ENCODE results near the gene DLGAP1. TPM values are rescaled to one million over a fixed set of nuclear protein-coding genes. Genes with fewer than 3 reads are reported as not detected.
A peak's percentile ranks its signal among the peaks of the same experiment; 100 is the strongest.

DLGAP1 gene
- total and polyA plus RNA-seq, 2 donors (not counting 1 experiment from before 2014, with no cell fraction given), result 0.07 to 0.61 TPM

DNA sequence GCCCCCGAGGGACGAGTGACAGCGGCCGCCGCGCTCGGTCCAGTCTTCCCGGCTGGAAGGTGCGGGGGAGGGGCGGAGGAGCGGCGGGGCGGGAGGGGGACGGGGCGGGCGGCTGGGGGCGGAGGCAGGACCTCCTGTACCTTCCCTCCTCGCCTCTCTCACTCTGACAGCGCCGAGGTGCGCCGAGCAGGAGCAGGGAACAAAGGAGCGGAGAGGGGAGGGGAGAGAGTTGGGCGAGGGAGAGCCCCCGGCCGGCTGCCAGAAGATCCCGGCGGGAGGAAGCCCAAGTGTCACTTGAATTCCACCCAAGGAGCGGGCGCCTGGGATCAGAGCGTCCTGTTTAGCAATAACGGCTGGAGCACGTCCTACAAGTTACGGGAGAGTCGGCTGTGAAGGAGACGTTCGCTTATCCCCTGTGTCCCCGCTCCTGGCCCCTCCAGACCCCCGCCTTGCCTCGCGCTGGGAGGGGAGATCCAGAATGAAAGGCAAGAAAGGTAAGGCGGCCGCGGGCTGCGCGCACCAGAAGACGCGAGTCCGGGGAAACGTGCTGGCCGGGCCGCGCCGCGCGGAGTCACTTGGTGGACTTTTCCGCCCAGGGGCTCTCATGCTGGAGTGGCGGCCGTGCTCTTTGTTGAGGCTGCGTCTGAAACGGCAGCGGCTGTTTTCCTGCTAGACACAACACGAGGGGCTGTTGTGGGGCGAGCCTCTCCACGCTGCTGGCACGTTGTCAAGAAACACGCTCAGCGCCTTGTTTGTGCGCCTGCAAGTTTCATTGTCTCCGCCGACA, 1004.9 kb downstream of the DLGAP1 start, which contains the start of gene TGIF1:
Gene TGIF1, plus strand, starts transcription at position 161 of the 787 bp plus-strand sequence. Its CDS starts 318 bp downstream, at position 479.
- peak within 1 kb of the TSS; percentile 85 to 98 (median 92) for H3K4me3 ChIP-seq (ENCODE audit: control extremely low read depth in 1 of 5, extremely low read depth in 1 of 5, insufficient read depth in 1 of 5, low read depth in 2 of 5, low read length in 4 of 5)
- H3K27me3 Mint-ChIP-seq, result no peaks in the 10 kb centered on the region
- peaks cover 17% of the 10 kb centered on the region for H3K79me2 ChIP-seq (ENCODE audit: control insufficient read depth, insufficient read depth, low read length)
- H3K27me3 ChIP-seq (replicated peaks in 1 of 4; ENCODE audit: control extremely low read depth in 1 of 4, control insufficient read depth in 3 of 4, insufficient read depth in 4 of 4, low read length in 3 of 4), result no peaks in the 10 kb centered on the region
- peak within 1 kb of the TSS; percentile 99 to 100 for H3K27ac ChIP-seq (ENCODE audit: low read length in 2 of 2)
- H3K4me2 ChIP-seq (replicated peaks; ENCODE audit: low read depth, low read length, poor library complexity, severe bottlenecking), result peak within 1 kb of the TSS; percentile 98
- peak within 1 kb of the TSS; percentile 79 for H2AFZ ChIP-seq (ENCODE audit: insufficient read depth, low read depth, low read length, poor library complexity, severe bottlenecking)
- under 1% methylated on average over 49 of the region's 71 CpGs for WGBS (ENCODE audit: insufficient coverage)
- no peaks in the 10 kb centered on the region for H4K20me1 ChIP-seq (ENCODE audit: control insufficient read depth, insufficient read depth, low read length, poor library complexity, severe bottlenecking)
- TF ChIP-seq, protein P1, sequence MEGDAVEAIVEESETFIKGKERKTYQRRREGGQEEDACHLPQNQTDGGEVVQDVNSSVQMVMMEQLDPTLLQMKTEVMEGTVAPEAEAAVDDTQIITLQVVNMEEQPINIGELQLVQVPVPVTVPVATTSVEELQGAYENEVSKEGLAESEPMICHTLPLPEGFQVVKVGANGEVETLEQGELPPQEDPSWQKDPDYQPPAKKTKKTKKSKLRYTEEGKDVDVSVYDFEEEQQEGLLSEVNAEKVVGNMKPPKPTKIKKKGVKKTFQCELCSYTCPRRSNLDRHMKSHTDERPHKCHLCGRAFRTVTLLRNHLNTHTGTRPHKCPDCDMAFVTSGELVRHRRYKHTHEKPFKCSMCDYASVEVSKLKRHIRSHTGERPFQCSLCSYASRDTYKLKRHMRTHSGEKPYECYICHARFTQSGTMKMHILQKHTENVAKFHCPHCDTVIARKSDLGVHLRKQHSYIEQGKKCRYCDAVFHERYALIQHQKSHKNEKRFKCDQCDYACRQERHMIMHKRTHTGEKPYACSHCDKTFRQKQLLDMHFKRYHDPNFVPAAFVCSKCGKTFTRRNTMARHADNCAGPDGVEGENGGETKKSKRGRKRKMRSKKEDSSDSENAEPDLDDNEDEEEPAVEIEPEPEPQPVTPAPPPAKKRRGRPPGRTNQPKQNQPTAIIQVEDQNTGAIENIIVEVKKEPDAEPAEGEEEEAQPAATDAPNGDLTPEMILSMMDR (IDR thresholded peaks at IDR 0.05), result no peak
- TF ChIP-seq EZH2 (IDR thresholded peaks at IDR 0.05; ENCODE audit: borderline replicate concordance, insufficient read depth, low read depth, low read length, poor library complexity, severe bottlenecking), result no peak
- intact Hi-C loops (cut with micrococcal nuclease), result loop anchor here (5.0 kb wide), 4 partner anchors 42 to 433 kb away; partner anchors contain the start of gene MYL12B
- H3K4me1 Mint-ChIP-seq, result peaks cover 35% of the 10 kb centered on the region
- H3K4me1 ChIP-seq (ENCODE audit: control insufficient read depth in 2 of 2, insufficient read depth in 2 of 2, low read length in 2 of 2), result peaks cover 17 to 51% of the 10 kb centered on the region in 2 donors
- ChIA-PET POLR2A (interaction anchor here (0.7 to 4.2 kb wide), 8 partner anchors 44 to 242 kb away, joined by 3 to 73 read pairs (median 6); no protein-coding TSS in a partner anchor), CTCF (interaction anchor here (0.7 to 5.4 kb wide), 10 partner anchors 8 to 188 kb away, joined by 3 to 92 read pairs (median 6); partner anchors contain the start of gene MYL12B)
- ATAC-seq (ENCODE audit: low read depth) (peak; percentile 7), DNase-seq (peak; percentile 84)
- H3K4me3 Mint-ChIP-seq, result peak within 1 kb of the TSS; percentile 99
- H3K27ac Mint-ChIP-seq, result peak within 1 kb of the TSS; percentile 96
- H3K9me3 ChIP-seq (ENCODE audit: control extremely low read depth in 1 of 3, control insufficient read depth in 2 of 3, insufficient read depth in 1 of 3, low read length in 2 of 3), result peaks cover 0 to 5% (median 0%) of the 10 kb centered on the region in 3 donors
- H3K36me3 ChIP-seq (replicated peaks in 1 of 2; ENCODE audit: control extremely low read depth in 1 of 2, control insufficient read depth in 1 of 2, extremely low read depth in 1 of 2, insufficient read depth in 2 of 2, low read length in 1 of 2), result no peaks in the 10 kb centered on the region
- no peaks in the 10 kb centered on the region for H3K9me3 Mint-ChIP-seq (ENCODE audit: insufficient read depth)
- H3K9ac ChIP-seq (ENCODE audit: low read length), result peak within 1 kb of the TSS; percentile 99
